ENCODE results near the gene PTGER2. TPM values are rescaled to one million over a fixed set of nuclear protein-coding genes. Genes with fewer than 3 reads are reported as not detected.

Gene PTGER2
- polyA plus RNA-seq (2012; ENCODE audit: insufficient read length, low read depth) = not detected

- TF ChIP-seq FOXP2 (optimal IDR thresholded peaks at IDR 0.05; ENCODE audit: borderline replicate concordance, extremely low read depth, extremely low read length, insufficient read depth) (no peak), TAF1 (IDR thresholded peaks at IDR 0.05; ENCODE audit: borderline replicate concordance, insufficient read depth, low read length) (no peak), SIN3A (IDR thresholded peaks at IDR 0.05; ENCODE audit: borderline replicate concordance, insufficient read depth, low read length) (no peak), REST (IDR thresholded peaks at IDR 0.05; ENCODE audit: insufficient read depth in 1 of 2, low read depth in 2 of 2, low read length in 2 of 2) (no peak), POLR2AphosphoS5 (IDR thresholded peaks at IDR 0.05; ENCODE audit: low read depth, low read length) (no peak)
Observed at GRCh38 chr14:52313903-52314594, at the start of gene PTGER2. Gene PTGER2 (plus strand): TSS chr14:52314312. CDS start chr14:52314549, 237 bp downstream.

- no peak for TF ChIP-seq TAF1 (IDR thresholded peaks at IDR 0.05; ENCODE audit: borderline replicate concordance, insufficient read depth, low read length)
- no peak for TF ChIP-seq POLR2AphosphoS5 (IDR thresholded peaks at IDR 0.05; ENCODE audit: low read depth, low read length)
- TF ChIP-seq SIN3A (IDR thresholded peaks at IDR 0.05; ENCODE audit: borderline replicate concordance, insufficient read depth, low read length) = no peak
- TF ChIP-seq REST (IDR thresholded peaks at IDR 0.05; ENCODE audit: insufficient read depth in 1 of 2, low read depth in 2 of 2, low read length in 2 of 2) = no peak
- no peak for TF ChIP-seq FOXP2 (optimal IDR thresholded peaks at IDR 0.05; ENCODE audit: borderline replicate concordance, extremely low read depth, extremely low read length, insufficient read depth)
Observed at GRCh38 chr14:52265253-52265652, 48.9 kb upstream of the PTGER2 start.

- no peak for TF ChIP-seq POLR2AphosphoS5 (IDR thresholded peaks at IDR 0.05; ENCODE audit: low read depth, low read length)
- no peak for TF ChIP-seq FOXP2 (optimal IDR thresholded peaks at IDR 0.05; ENCODE audit: borderline replicate concordance, extremely low read depth, extremely low read length, insufficient read depth)
- no peak for TF ChIP-seq SIN3A (IDR thresholded peaks at IDR 0.05; ENCODE audit: borderline replicate concordance, insufficient read depth, low read length)
- TF ChIP-seq TAF1 (IDR thresholded peaks at IDR 0.05; ENCODE audit: borderline replicate concordance, insufficient read depth, low read length) = no peak
- no peak for TF ChIP-seq REST (IDR thresholded peaks at IDR 0.05; ENCODE audit: insufficient read depth in 1 of 2, low read depth in 2 of 2, low read length in 2 of 2)
Observed at GRCh38 chr14:52266179-52266578, 47.9 kb upstream of the PTGER2 start.

GRCh38 chr14:52266782-52267181, 47.3 kb upstream of the PTGER2 start:
- TF ChIP-seq TAF1 (IDR thresholded peaks at IDR 0.05; ENCODE audit: borderline replicate concordance, insufficient read depth, low read length) (no peak), REST (IDR thresholded peaks at IDR 0.05; ENCODE audit: insufficient read depth in 1 of 2, low read depth in 2 of 2, low read length in 2 of 2) (no peak), SIN3A (IDR thresholded peaks at IDR 0.05; ENCODE audit: borderline replicate concordance, insufficient read depth, low read length) (no peak), POLR2AphosphoS5 (IDR thresholded peaks at IDR 0.05; ENCODE audit: low read depth, low read length) (no peak), FOXP2 (optimal IDR thresholded peaks at IDR 0.05; ENCODE audit: borderline replicate concordance, extremely low read depth, extremely low read length, insufficient read depth) (no peak)

Data from PFSK-1 (cell line).